Kasumi-1 (cell line): Measurements from ENCODE around the gene ATXN7L3.

Source experiments
- DNase-seq, 2 experiments: peaks; one replicate each; lab custom pipeline; 2025; lab: John Stamatoyannopoulos, UW

ATXN7L3 gene

DNA sequence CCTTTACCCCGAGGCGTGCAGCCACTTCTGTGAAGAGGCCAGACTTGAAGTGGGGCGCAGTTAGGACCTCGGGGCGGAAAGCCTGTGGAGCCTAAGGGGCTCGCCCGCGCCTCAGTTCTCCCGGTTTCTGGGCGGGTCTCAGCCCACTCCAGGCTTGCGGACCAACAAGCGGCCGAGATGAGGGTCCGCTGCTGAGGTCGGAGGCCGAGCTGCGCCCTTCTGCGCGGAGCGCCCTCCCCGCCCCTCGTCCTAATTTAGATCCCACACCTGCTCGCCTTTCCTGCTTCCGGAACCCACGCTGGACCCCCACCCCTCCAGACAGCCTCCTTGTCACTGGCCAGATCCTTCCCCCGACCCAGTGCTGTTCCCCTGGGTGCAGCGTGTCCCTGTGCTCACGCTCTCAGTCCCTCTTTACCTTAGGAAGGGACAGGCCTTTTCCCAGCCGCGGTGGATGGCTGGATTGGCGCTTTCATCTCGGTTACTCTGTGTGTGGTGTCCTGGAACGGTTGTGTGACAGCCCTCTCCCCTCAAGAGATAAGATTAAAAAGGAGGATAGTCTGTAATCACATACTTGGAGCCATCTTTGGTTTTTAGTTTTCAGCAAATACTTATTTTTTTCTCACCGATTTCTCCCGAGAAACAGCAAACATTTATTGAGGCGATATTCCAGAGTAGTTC lies 933 bp upstream of the ATXN7L3 start:
- peak in 1 of 2 experiments; percentile 47 for DNase-seq

- peak; percentile 20 to 40 for DNase-seq
These were observed 747 bp downstream of the ATXN7L3 start for GRCh38 chr17:44198721-44199552.

DNA sequence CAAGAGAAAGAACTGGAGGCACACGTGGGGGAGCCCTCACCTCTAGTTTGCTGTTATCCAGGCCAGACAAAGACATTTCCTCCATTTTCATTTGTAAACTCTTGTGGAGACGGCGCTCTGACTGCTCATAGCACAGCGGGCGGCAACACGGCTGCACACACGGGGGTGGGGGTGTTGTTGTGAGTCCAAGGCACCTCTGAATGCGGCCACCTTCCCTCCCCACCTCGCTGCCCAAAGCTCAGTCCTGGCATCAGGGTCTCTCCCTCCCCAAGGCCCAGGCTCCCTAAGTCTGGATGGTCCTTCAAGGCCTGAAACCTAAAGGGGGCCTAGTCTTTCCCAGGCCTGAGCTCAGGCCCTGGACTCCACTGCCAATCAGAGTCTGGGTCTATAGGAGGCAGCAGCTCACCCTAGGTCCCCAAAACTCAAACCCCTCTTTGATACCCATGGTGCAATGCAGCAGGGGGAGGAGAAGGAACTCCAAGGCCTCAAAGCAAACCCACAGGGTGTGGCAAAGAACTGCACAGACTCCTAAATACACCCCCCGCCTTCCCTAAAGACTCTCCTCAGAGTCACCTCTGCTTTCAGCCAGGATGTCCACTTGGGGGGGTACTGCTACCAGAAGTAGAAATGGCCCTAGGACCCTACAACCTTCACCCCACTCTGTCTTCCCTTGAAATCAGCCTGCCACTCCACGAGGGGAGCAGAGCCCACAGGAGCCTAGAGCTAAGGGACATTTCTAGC lies 1.5 kb downstream of the ATXN7L3 start:
- DNase-seq, result peak; percentile 77 to 80

DNA sequence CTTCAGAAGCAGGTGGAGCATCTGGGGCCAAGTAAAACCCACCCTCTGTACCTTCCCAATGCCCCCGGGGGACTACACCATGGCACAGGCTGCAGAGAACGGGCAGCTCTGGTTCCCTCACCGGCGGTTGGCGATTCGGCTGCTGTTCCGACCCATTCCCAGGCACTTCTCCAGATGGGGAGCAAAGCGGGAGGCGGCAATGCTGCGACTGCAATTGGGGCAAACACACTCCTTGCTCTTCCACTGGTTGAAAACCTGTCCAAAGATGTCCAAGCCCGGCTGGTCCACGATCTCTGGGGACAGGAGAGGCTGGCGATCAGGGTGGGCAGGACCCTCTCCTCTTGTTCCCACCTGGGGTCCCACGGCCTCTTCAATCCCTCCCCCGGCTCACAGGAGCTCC lies 2.6 kb downstream of the ATXN7L3 start:
- DNase-seq, result no peak

DNA sequence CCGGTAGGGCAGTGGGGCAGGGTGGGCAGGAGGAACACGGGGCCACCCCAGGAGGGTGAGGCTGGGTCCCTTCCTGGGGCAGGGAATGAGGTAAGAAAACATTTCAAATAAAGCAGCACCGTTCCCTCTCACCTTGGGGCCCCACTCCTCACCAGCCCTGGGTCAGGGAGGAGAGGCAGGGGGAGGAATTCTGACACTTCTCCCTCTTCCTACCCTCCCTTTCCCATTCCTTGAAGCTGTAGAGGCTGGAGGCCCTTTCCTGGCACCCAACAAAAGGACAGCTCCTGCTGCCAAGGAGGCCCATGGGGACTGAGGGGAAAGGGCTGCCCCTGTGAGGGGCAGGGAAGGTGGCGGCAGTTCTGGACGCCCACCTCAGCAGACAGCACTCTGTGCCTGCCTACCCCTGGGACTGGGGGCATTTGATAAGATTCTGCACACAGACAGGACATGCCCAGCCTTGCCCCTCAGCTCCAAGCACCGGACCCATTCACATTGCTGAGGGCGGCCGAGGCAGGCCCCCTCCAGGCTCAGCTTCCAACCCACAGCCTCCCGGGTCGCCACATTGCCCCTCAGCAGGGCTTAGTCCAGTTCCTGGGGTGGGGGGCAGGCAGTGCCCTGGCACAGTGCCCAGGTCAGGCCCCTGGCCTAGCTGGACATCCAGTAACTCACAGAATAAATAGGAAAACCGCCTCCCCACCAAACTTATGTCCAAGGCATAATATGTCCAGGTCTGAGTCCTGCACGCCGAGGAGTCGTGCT lies 6.2 kb downstream of the ATXN7L3 start:
- DNase-seq, result no peak

GRCh38 chr17:44192750-44193149 lies 6.9 kb downstream of the ATXN7L3 start:
- DNase-seq, result no peak

- DNase-seq, result peak in 1 of 2 experiments; percentile 12
These were observed 7.7 kb downstream of the ATXN7L3 start for GRCh38 chr17:44191941-44192496.

GRCh38 chr17:44191369-44191768 lies 8.3 kb downstream of the ATXN7L3 start:
- DNase-seq, result no peak

- DNase-seq, result no peak
These were observed 9.2 kb downstream of the ATXN7L3 start for GRCh38 chr17:44190481-44190880.

DNA sequence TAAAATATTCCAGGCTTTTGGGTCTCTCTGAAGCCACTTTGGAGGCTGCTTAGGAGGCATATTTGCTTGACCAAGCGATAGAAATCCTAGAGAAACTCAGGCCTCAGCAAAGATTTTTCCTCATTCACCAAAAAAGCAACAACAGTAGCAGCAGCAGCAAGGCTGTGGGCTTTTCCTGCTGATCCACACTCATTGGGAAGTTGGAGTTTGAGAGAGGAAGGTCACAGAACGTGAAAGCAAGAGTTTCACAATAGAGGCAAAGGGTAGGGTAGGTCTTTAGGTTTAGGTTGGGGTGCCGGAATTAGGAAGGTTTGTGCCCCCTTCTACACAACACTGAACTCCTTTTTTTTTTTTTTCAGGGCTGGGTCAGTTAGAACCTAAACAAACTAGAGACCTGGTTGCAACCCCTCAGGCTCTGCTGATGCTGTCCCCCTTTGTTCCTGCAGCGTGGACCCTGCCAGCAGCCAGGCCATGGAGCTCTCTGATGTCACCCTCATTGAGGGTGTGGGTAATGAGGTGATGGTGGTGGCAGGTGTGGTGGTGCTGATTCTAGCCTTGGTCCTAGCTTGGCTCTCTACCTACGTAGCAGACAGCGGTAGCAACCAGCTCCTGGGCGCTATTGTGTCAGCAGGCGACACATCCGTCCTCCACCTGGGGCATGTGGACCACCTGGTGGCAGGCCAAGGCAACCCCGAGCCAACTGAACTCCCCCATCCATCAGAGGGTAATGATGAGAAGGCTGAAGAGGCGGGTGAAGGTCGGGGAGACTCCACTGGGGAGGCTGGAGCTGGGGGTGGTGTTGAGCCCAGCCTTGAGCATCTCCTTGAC lies 10.9 kb downstream of the ATXN7L3 start:
- DNase-seq, result no peak

- DNase-seq, result peak in 1 of 2 experiments; percentile 54
These were observed 12.4 kb downstream of the ATXN7L3 start for GRCh38 chr17:44187131-44187899.

DNA sequence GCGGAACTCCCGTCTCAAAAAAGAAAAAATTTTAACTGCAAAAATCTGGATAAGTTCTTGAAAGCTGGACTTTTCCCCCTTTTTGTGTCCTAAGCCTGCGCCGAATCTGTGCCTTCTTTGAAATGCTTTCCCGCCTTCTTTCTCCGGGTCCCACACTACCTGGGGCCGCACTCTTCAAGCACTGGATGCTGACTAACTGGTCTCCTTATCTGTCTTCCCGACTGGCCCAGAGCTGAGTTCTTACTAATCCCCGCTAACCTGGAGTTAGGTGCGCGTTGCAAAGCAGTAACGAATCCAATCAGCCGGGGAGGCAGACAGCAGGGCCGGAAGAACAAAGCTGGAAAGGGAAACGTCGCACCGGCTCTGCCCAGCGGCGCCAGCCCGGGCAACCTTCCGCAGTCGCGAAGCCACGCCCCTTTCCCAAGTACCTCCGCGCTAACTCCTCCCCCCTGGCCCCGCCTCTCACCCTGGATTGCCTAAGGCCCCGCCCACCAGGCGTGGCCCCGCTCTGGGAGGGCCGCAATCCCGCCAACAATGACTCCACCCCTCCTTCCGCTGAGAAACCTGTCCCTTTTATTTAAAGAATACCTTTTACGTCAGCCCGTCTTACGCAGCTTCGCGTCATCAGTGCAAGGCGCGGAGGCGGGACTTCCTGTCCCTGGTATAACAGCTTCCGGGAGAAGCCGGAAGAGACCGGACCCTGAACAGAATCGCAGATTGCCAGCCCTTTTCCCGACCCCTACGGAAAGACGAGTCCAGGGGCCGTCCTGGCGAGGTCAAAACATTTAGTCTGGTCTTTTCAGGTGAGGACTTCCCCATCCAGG lies 13.2 kb downstream of the ATXN7L3 start, which contains the start of gene TMUB2:
TSS of gene TMUB2 (plus strand) at position 666 of the 824 bp plus-strand sequence. CDS start 737 bp downstream, outside the sequence.
- peak; percentile 99 for DNase-seq

- no peak for DNase-seq
These were observed 15.4 kb downstream of the ATXN7L3 start for GRCh38 chr17:44184212-44184810.

GRCh38 chr17:44183024-44183423 lies 16.7 kb downstream of the ATXN7L3 start:
- no peak for DNase-seq

GRCh38 chr17:44178133-44178532 lies 21.6 kb downstream of the ATXN7L3 start:
- no peak for DNase-seq

DNA sequence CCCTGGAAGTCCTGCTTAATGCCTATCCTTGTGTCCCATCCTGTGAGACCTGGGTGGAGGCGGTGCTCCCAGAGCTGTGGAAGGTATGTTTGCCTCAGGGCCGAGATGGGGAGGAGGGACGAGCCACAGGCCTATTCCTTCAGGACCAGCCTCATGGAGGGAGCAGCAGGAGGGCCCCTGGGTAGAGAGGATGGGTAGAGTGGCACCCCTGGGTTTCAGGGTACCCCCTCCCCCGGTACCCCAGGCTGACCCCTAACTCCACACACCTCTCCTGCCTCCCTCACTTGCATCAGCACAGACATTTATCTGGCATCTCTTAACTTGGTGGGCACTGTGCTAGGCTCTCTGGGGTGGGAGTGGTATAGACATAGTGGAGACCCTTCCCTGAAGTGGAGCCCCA lies 22.0 kb downstream of the ATXN7L3 start:
- DNase-seq, result no peak

GRCh38 chr17:44176671-44177501 lies 22.8 kb downstream of the ATXN7L3 start:
- DNase-seq, result no peak
